Suprapubic skin (tissue), 4 donors: ENCODE data around the gene CPNE2. TPM values are rescaled to one million over a fixed set of nuclear protein-coding genes. Genes with fewer than 3 reads are reported as not detected.
A peak's percentile ranks its signal among the peaks of the same experiment; 100 is the strongest.

Source experiments
- DNase-seq, 2 donors: peaks; one replicate each; pipeline ENCODE4 v3.0.0-alpha.2; 2019; ENCODE audit warnings: low spot score in 2 of 2
- H3K27ac ChIP-seq: fragments of 200-600 bp; sonication (generic); one replicate; pipeline ENCODE4 v1.5.1; 2019
- H3K27me3 ChIP-seq: fragments of 200-600 bp; sonication (generic); one replicate; pipeline ENCODE4 v1.5.1; 2019
- H3K36me3 ChIP-seq: fragments of 200-600 bp; sonication (generic); one replicate; pipeline ENCODE4 v1.5.1; 2019
- H3K4me1 ChIP-seq: fragments of 200-600 bp; sonication (generic); one replicate; pipeline ENCODE4 v1.5.1; 2019
- H3K4me3 ChIP-seq: fragments of 200-600 bp; sonication (generic); one replicate; pipeline ENCODE4 v1.5.1; 2019; ENCODE audit warnings: mild to moderate bottlenecking
- H3K9me3 ChIP-seq: fragments of 200-600 bp; sonication (generic); one replicate; pipeline ENCODE4 v1.5.1; 2019
- EP300 ChIP-seq: sonication (generic); formaldehyde crosslinking; IDR thresholded peaks from one replicate; pipeline ENCODE4 v1.6.1; 2017; ENCODE audit warnings: antibody characterized with exemption
- POLR2A ChIP-seq, 2 donors: fragments of 450-650 bp; IDR thresholded peaks; one replicate each; pipeline ENCODE4 v1.6.1; 2017; ENCODE audit warnings: antibody characterized with exemption in 2 of 2, mild to moderate bottlenecking in 2 of 2, moderate library complexity in 2 of 2
- POLR2AphosphoS5 ChIP-seq, 3 donors: sonication (generic); formaldehyde crosslinking; IDR thresholded peaks; one replicate each; pipeline ENCODE4 v1.6.1; 2017; ENCODE audit warnings: antibody characterized with exemption in 3 of 3
- WGBS: methylation state at CpG from one replicate; pipeline ENCODE4 v1.1.5; 2018; 5-methylcytosine and 5-hydroxymethylcytosine counted together
- total RNA-seq, 4 donors: library from RNA; depleted of rRNA; stranded (reverse); fragments of >200 nt; gene quantifications; one replicate each; pipeline ENCODE4 v1.1.0, GENCODE V29; 2016
- TF ChIP-seq, protein P1 (sequence below), 2 donors: fragments of 200-600 bp in 1 of 2; fragments of 450-650 bp in 1 of 2; sonication (generic) in 1 of 2; IDR thresholded peaks; one replicate each; pipeline ENCODE4 v1.5.1; 2016 to 2019; ENCODE audit warnings: antibody characterized with exemption in 2 of 2, mild to moderate bottlenecking in 1 of 2, moderate library complexity in 1 of 2

The CPNE2 gene
- total RNA-seq, 4 donors from 2014 or later: 12.7 to 23.1 (median 15.7) TPM

DNA sequence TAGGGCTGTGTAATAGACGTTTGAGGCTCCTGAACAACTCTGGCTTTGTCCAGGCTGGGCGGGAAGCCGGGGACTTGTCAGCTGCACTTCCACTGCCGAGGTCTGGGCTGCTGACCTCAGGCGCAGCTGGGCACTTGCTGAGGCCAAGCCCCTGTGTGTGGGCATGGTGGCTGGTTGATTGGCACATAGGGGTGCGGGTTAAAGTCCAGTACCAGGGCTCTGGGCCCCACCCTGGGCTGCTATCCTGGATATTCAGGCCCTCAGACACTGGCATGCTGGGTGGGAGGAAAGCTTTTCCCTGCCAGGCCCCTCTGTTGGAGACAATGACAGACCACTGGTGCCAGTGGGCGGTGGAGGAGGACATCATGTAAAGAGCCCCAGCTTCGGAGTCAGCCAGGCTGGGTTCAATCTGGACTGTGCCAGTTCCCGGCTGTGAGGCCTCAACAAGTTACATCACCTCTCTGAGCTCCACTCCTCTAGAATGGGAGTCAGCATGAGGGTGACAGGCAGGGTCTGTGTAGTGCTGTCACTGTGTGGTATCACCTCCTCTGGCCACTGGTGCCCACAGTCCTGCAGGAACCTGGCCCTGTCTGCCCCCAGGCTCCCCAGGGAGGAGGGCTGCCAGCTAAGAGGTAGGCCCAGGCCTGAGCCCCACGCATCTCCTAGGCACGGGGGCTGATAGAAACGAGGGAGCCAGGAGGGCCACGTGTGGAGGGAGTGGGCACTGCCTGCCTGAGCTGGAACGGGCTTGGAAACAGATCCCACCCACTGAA, 51.0 kb downstream of the CPNE2 start:
- peak in 1 of 2 donors; percentile 56 for DNase-seq
- WGBS: 74% methylated on average over 10 of the region's 14 CpGs
- no peak overlapping the region for H3K27ac ChIP-seq
- H3K4me1 ChIP-seq: peaks cover 61% of the 10 kb centered on the region
- no peaks in the 10 kb centered on the region for H3K27me3 ChIP-seq
- TF ChIP-seq POLR2A (IDR thresholded peaks at IDR 0.05) (no peak), POLR2AphosphoS5 (IDR thresholded peaks at IDR 0.05) (no peak), EP300 (no peak)
- TF ChIP-seq, protein P1, sequence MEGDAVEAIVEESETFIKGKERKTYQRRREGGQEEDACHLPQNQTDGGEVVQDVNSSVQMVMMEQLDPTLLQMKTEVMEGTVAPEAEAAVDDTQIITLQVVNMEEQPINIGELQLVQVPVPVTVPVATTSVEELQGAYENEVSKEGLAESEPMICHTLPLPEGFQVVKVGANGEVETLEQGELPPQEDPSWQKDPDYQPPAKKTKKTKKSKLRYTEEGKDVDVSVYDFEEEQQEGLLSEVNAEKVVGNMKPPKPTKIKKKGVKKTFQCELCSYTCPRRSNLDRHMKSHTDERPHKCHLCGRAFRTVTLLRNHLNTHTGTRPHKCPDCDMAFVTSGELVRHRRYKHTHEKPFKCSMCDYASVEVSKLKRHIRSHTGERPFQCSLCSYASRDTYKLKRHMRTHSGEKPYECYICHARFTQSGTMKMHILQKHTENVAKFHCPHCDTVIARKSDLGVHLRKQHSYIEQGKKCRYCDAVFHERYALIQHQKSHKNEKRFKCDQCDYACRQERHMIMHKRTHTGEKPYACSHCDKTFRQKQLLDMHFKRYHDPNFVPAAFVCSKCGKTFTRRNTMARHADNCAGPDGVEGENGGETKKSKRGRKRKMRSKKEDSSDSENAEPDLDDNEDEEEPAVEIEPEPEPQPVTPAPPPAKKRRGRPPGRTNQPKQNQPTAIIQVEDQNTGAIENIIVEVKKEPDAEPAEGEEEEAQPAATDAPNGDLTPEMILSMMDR (IDR thresholded peaks at IDR 0.05): no peak
- H3K4me3 ChIP-seq: no peak overlapping the region
- no peaks in the 10 kb centered on the region for H3K36me3 ChIP-seq
- no peaks in the 10 kb centered on the region for H3K9me3 ChIP-seq

DNA sequence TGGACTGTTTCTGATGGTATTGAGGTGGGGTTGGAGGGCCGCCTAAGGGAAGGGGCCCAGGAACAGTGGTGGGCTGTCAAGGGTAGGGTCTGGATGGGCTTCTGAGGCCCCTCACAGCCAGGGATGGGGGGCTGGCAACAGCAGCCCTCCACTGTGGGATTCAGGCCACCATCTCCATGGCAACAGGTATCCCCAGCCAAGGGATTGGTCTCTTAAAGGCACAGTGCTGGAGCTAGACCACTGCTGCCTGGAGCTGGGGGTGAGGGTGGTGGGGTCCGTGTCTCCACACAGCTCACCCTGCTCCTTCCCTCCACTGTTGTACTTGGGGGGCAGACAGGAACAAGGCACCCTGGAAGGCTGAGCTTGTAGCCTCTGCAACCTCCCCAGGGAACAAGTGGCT, 51.6 kb downstream of the CPNE2 start:
- Histone ChIP-seq H3K36me3 (no peaks in the 10 kb centered on the region), H3K9me3 (no peaks in the 10 kb centered on the region), H3K27me3 (no peaks in the 10 kb centered on the region), H3K4me3 (no peak overlapping the region), H3K4me1 (peaks cover 68% of the 10 kb centered on the region), H3K27ac (no peak overlapping the region)
- whole genome bisulfite sequencing: 95% methylated on average over 2 of the region's 2 CpGs
- TF ChIP-seq, protein P1 (IDR thresholded peaks at IDR 0.05): no peak
- no peak for TF ChIP-seq POLR2A (IDR thresholded peaks at IDR 0.05)
- no peak for TF ChIP-seq POLR2AphosphoS5 (IDR thresholded peaks at IDR 0.05)
- no peak for TF ChIP-seq EP300
- peak in 1 of 2 donors; percentile 65 for DNase-seq

DNA sequence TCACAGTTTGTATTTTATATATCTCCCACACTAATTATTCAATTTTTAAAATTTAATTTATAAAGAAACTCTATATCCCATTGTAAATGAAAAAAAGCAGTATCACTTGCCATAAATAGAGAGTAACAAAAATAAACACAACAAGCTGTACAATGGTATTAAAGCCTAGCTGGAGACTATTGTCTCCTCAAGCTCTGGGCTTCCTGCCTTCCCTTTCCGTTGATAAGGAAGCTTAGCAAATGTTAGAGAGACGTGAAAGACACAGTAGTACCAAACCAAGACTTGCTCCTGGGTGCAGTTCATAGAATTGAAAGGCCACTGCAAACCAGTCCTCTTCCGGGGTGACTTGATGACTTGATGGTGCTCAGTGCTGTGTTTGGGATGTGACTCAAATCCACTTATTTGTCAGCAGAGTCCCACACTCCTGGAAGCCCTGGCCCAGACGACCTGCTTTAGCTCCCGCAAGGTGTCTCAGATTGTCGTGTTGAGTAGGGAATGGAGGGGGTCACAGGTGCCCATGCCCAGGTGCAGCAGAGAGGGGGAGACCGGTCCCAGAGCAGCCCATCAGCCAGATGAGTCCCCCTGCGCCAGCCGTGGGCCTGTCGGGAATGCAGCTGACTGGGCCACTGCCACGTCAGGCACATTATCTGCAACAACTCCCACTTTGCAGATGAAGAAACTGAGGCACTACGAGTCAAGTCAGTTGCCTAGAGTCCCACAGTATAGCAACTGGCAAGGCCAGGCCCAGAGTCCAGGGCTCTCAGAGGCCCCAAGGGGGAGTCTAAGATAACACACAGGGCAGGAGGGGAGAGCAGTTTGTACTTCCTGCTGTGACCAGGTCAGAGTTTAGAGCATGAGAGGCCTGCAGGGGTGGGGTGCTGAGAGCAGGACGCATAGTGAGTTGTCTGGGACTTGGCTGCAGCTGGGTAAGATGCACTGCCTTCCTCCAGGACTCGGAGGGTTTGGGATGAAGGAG, 53.0 kb downstream of the CPNE2 start:
- Histone ChIP-seq H3K27me3 (no peaks in the 10 kb centered on the region), H3K9me3 (no peaks in the 10 kb centered on the region), H3K4me1 (peaks cover 56% of the 10 kb centered on the region), H3K36me3 (no peaks in the 10 kb centered on the region), H3K27ac (no peak overlapping the region), H3K4me3 (no peak overlapping the region)
- TF ChIP-seq POLR2A (IDR thresholded peaks at IDR 0.05) (no peak), POLR2AphosphoS5 (IDR thresholded peaks at IDR 0.05) (no peak)
- 90% methylated on average over 10 of the region's 14 CpGs for WGBS
- DNase-seq: peak in 1 of 2 donors; percentile 71

DNA sequence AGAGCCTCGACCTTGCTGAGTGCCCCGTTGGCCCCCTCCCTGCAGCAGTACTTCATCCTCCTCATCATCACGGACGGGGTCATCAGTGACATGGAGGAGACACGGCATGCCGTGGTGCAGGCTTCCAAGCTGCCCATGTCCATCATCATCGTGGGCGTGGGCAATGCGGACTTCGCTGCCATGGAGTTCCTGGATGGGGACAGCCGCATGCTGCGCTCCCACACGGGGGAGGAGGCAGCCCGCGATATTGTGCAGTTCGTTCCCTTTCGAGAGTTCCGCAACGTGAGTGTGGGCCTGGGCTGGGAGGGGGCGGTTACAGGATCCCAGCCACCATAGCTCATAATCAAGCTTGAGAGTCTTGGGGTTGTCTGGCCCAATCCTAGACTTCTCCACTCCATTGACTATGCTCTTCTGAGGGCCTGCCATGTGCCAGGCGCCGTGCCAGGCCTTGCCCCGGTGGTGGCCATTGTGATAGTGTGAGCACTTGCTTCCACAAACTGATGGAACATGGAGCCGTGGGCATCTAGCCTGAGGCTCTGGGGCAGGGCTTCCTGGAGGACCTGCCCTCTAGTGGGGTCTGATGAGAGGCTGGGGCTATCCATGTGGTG, 53.8 kb downstream of the CPNE2 start:
- no peak for TF ChIP-seq POLR2AphosphoS5 (IDR thresholded peaks at IDR 0.05)
- TF ChIP-seq, protein P1 (IDR thresholded peaks at IDR 0.05): no peak
- no peak for TF ChIP-seq POLR2A (IDR thresholded peaks at IDR 0.05)
- TF ChIP-seq EP300: no peak
- Histone ChIP-seq H3K27me3 (no peaks in the 10 kb centered on the region), H3K36me3 (no peaks in the 10 kb centered on the region), H3K9me3 (no peaks in the 10 kb centered on the region), H3K4me1 (peaks cover 50% of the 10 kb centered on the region), H3K4me3 (no peak overlapping the region), H3K27ac (no peak overlapping the region)
- 97% methylated on average over 19 of the region's 24 CpGs for WGBS
- peak in 1 of 2 donors; percentile 71 for DNase-seq

DNA sequence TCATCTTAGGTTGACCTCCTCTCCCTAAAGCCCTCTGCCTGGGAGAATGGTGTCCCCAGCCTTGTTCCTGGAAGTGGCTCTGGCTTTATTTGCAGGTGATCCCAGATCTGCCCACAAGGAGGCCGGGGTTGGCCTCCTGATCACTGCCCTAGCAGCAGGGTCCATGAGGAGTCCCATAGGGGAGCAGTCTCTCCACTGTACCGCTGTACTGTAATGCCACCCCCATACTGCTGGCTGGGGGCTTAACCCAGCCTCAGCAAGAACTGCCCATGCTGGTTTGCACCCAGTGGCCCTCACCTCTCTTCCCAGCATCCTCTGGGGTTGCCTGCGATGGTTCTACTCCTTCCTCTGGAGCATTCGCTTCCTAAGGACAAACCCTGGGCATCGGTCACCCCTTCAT, 54.4 kb downstream of the CPNE2 start:
- TF ChIP-seq POLR2AphosphoS5 (IDR thresholded peaks at IDR 0.05) (no peak), EP300 (no peak), POLR2A (IDR thresholded peaks at IDR 0.05) (no peak)
- TF ChIP-seq, protein P1 (IDR thresholded peaks at IDR 0.05): no peak
- peak in 1 of 2 donors; percentile 41 for DNase-seq
- peaks cover 44% of the 10 kb centered on the region for H3K4me1 ChIP-seq
- no peak overlapping the region for H3K4me3 ChIP-seq
- H3K27me3 ChIP-seq: no peaks in the 10 kb centered on the region
- no peak overlapping the region for H3K27ac ChIP-seq
- H3K9me3 ChIP-seq: no peaks in the 10 kb centered on the region
- WGBS: 89% methylated on average over 3 of the region's 5 CpGs
- H3K36me3 ChIP-seq: no peaks in the 10 kb centered on the region
